Measurements from ENCODE around the gene TRPM2. TPM values are rescaled to one million over a fixed set of nuclear protein-coding genes. Genes with fewer than 3 reads are reported as not detected.

The TRPM2 gene
- polyA plus RNA-seq, 1 donor = 2.2 TPM

Other genes with a start within 250 kb of the TRPM2 start
- gene PWP2, start 246.2 kb upstream of the TRPM2 start, polyA plus RNA-seq = 9.3 TPM
- 48.3 TPM for gene GATD3, start 219.9 kb upstream of the TRPM2 start, polyA plus RNA-seq
- 3.0 TPM for gene ICOSLG, start 112.7 kb upstream of the TRPM2 start, polyA plus RNA-seq
- gene DNMT3L, start 91.7 kb upstream of the TRPM2 start, polyA plus RNA-seq = not detected
- 14.3 TPM for gene AIRE, start 67.7 kb upstream of the TRPM2 start, polyA plus RNA-seq
- gene PFKL, start 53.6 kb upstream of the TRPM2 start, polyA plus RNA-seq = 160 TPM
- gene CFAP410, start 14.2 kb upstream of the TRPM2 start, polyA plus RNA-seq = 33.0 TPM
- 18.8 TPM for gene LRRC3, start 101.9 kb downstream of the TRPM2 start, polyA plus RNA-seq
- gene KRTAP10-1, start 186.6 kb downstream of the TRPM2 start, polyA plus RNA-seq = not detected
- gene KRTAP10-2, start 197.9 kb downstream of the TRPM2 start, polyA plus RNA-seq = not detected
- gene KRTAP10-3, start 205.2 kb downstream of the TRPM2 start, polyA plus RNA-seq = not detected
- not detected for gene KRTAP10-4, start 220.1 kb downstream of the TRPM2 start, polyA plus RNA-seq
- gene KRTAP10-5, start 227.0 kb downstream of the TRPM2 start, polyA plus RNA-seq = not detected
- not detected for gene KRTAP10-6, start 238.9 kb downstream of the TRPM2 start, polyA plus RNA-seq
- not detected for gene KRTAP10-7, start 247.0 kb downstream of the TRPM2 start, polyA plus RNA-seq

All from large intestine (tissue), 1 donor.